Measurements from ENCODE around the gene JTB. TPM values are rescaled to one million over a fixed set of nuclear protein-coding genes. Genes with fewer than 3 reads are reported as not detected.

The JTB gene
- total RNA-seq, 1 experiment from 2014 or later, result 115 TPM

GRCh38 chr1:153929981-153930948 is 47.2 kb downstream of the JTB start:
- H3K27ac Mint-ChIP-seq (ENCODE audit: unreplicated experiment), result no peak overlapping the region
- CTCF ChIA-PET, result interaction anchor here (0.8 kb wide), 1 partner anchor 13 kb away, joined by 6 read pairs; no protein-coding TSS in a partner anchor
- H3K4me3 Mint-ChIP-seq (ENCODE audit: low read depth, unreplicated experiment), result no peak overlapping the region
- no peaks in the 10 kb centered on the region for H3K27me3 Mint-ChIP-seq (ENCODE audit: unreplicated experiment)
- no peak for DNase-seq
- H3K9me3 Mint-ChIP-seq (ENCODE audit: low read depth, unreplicated experiment), result no peaks in the 10 kb centered on the region
- no peaks in the 10 kb centered on the region for H3K4me1 Mint-ChIP-seq (ENCODE audit: low read depth, unreplicated experiment)
- intact Hi-C loops (cut with micrococcal nuclease; ENCODE audit: unreplicated experiment), result no loop called here
- peaks cover 42% of the 10 kb centered on the region for H3K36me3 Mint-ChIP-seq (ENCODE audit: insufficient read depth, unreplicated experiment)
- no TSS peak for BruUV-seq (replicated peaks)
- TF ChIP-seq, protein P1, sequence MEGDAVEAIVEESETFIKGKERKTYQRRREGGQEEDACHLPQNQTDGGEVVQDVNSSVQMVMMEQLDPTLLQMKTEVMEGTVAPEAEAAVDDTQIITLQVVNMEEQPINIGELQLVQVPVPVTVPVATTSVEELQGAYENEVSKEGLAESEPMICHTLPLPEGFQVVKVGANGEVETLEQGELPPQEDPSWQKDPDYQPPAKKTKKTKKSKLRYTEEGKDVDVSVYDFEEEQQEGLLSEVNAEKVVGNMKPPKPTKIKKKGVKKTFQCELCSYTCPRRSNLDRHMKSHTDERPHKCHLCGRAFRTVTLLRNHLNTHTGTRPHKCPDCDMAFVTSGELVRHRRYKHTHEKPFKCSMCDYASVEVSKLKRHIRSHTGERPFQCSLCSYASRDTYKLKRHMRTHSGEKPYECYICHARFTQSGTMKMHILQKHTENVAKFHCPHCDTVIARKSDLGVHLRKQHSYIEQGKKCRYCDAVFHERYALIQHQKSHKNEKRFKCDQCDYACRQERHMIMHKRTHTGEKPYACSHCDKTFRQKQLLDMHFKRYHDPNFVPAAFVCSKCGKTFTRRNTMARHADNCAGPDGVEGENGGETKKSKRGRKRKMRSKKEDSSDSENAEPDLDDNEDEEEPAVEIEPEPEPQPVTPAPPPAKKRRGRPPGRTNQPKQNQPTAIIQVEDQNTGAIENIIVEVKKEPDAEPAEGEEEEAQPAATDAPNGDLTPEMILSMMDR (IDR thresholded peaks at IDR 0.05; ENCODE audit: unreplicated experiment), result no peak

GRCh38 chr1:153929426-153929825 is 48.0 kb downstream of the JTB start:
- intact Hi-C loops (cut with micrococcal nuclease; ENCODE audit: unreplicated experiment), result no loop called here

DNA sequence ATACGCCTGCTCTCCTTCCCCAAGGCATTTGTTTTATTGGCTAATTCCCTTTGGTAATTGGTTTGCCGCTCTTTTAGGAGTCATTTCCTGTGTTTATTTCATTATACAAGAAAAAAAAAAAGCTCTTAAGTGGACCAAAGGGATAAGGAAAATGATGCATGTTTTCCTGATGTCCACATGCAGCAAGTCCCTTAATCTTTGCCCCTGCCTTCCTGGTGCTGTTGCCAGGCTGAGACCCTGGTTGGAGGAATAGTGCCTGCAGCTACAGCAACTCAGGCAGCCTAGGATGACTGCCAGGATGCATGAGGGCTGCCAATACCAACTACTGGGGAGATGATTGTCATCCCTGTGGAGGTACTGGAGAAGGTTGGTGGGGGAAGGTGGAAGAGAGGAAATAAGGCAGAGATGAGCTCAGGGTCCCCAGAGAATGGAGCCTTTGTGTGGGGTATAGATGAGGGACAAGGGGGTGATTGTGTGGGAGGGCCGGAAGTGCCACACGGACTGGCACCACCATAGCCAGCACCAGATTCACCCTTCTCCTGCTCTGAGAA is 48.6 kb downstream of the JTB start:
- intact Hi-C loops (cut with micrococcal nuclease; ENCODE audit: unreplicated experiment), result no loop called here
- CTCF ChIA-PET, result no interaction called here
- H3K4me3 Mint-ChIP-seq (ENCODE audit: low read depth, unreplicated experiment), result no peak overlapping the region
- peaks cover 33% of the 10 kb centered on the region for H3K36me3 Mint-ChIP-seq (ENCODE audit: insufficient read depth, unreplicated experiment)
- H3K9me3 Mint-ChIP-seq (ENCODE audit: low read depth, unreplicated experiment), result no peaks in the 10 kb centered on the region
- no peak overlapping the region for H3K27ac Mint-ChIP-seq (ENCODE audit: unreplicated experiment)
- H3K27me3 Mint-ChIP-seq (ENCODE audit: unreplicated experiment), result no peaks in the 10 kb centered on the region
- no peak for DNase-seq
- BruUV-seq (replicated peaks), result no TSS peak
- TF ChIP-seq, protein P1 (IDR thresholded peaks at IDR 0.05; ENCODE audit: unreplicated experiment), result no peak
- H3K4me1 Mint-ChIP-seq (ENCODE audit: low read depth, unreplicated experiment), result no peaks in the 10 kb centered on the region

More at GRCh38 chr1:153929426-153929825, 48.0 kb downstream of the JTB start:
- CTCF ChIA-PET, result no interaction called here
- TF ChIP-seq, protein P1 (IDR thresholded peaks at IDR 0.05; ENCODE audit: unreplicated experiment), result no peak
- H3K36me3 Mint-ChIP-seq (ENCODE audit: insufficient read depth, unreplicated experiment), result peaks cover 33% of the 10 kb centered on the region
- TSS peak; percentile 27 for BruUV-seq (replicated peaks)
- H3K4me3 Mint-ChIP-seq (ENCODE audit: low read depth, unreplicated experiment), result no peak overlapping the region
- no peaks in the 10 kb centered on the region for H3K9me3 Mint-ChIP-seq (ENCODE audit: low read depth, unreplicated experiment)
- DNase-seq, result no peak
- no peaks in the 10 kb centered on the region for H3K27me3 Mint-ChIP-seq (ENCODE audit: unreplicated experiment)
- H3K4me1 Mint-ChIP-seq (ENCODE audit: low read depth, unreplicated experiment), result no peaks in the 10 kb centered on the region
- no peak overlapping the region for H3K27ac Mint-ChIP-seq (ENCODE audit: unreplicated experiment)

DNA sequence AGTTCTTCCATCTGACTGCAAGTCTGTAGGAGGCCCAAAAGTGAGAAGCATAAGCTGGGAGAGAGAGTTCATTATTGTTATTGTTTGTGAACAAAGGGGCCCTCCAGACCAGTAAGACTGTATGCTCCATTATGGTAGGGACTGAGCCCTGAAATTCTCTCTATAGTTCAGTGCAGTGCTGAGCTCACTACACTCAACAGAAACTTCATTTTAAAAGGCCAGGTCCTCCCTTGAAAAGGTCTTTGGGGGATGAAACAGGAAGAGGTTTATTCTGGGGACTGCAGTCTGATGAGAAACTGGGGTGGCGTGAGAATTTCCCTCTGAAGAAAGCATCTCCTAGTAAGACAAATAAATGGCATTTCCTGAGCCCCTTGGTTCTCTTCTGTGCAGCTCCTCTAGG is 49.2 kb downstream of the JTB start:
- CTCF ChIA-PET, result no interaction called here
- H3K4me1 Mint-ChIP-seq (ENCODE audit: low read depth, unreplicated experiment), result no peaks in the 10 kb centered on the region
- H3K27me3 Mint-ChIP-seq (ENCODE audit: unreplicated experiment), result no peaks in the 10 kb centered on the region
- no peak overlapping the region for H3K27ac Mint-ChIP-seq (ENCODE audit: unreplicated experiment)
- no peak overlapping the region for H3K4me3 Mint-ChIP-seq (ENCODE audit: low read depth, unreplicated experiment)
- peaks cover 38% of the 10 kb centered on the region for H3K36me3 Mint-ChIP-seq (ENCODE audit: insufficient read depth, unreplicated experiment)
- DNase-seq, result no peak
- H3K9me3 Mint-ChIP-seq (ENCODE audit: low read depth, unreplicated experiment), result no peaks in the 10 kb centered on the region
- TF ChIP-seq, protein P1 (IDR thresholded peaks at IDR 0.05; ENCODE audit: unreplicated experiment), result no peak
- intact Hi-C loops (cut with micrococcal nuclease; ENCODE audit: unreplicated experiment), result no loop called here
- no TSS peak for BruUV-seq (replicated peaks)

All from Calu3 (cell line).